GM19035 (cell line): ENCODE measurements around the gene ZNF544.
A peak's percentile ranks its signal among the peaks of the same experiment; 100 is the strongest.

Experiments
- ATAC-seq: cut with Tn5 transposase; IDR thresholded peaks from one replicate; pipeline ENCODE4 v1.9.1; 2021; ENCODE audit not compliant: unreplicated experiment

The ZNF544 gene

DNA sequence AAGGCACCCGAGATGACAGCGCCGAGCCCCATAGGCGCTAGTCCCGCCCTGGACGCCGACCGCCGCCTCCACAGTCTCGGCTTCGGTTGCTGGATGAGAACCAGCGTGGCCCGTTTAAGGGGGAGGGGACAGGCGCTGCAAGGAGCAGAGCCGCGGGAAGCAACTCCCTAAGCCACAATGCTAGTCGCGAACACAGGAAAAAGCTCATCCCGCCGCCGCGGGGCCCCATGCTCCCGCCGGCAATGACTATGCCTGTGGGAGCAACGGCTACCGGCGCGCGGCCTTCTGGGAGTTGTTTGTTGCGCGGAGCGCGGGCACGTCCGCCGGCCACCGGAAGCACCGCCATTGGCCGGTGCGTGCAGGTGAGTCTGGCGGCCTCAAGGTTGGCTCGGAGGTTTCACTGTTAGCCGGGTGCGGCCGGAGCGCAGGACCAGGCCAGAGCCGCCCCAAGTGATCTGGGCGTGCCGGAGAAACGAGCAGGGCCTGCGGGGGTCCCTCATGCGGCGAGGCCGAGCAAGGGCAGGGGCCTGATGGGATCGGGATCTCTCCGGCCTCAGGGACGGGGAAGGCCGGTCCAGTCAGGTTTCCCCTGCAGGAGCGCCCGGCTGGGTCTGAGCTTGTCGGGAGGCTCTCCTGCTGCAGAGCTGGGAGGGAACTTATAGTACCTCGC, at the start of gene ZNF544:
ZNF544 (plus strand) TSS at position 330 of the 670 bp plus-strand sequence. CDS start 15,110 bp downstream, outside the sequence.
- ATAC-seq: peak; percentile 90

DNA sequence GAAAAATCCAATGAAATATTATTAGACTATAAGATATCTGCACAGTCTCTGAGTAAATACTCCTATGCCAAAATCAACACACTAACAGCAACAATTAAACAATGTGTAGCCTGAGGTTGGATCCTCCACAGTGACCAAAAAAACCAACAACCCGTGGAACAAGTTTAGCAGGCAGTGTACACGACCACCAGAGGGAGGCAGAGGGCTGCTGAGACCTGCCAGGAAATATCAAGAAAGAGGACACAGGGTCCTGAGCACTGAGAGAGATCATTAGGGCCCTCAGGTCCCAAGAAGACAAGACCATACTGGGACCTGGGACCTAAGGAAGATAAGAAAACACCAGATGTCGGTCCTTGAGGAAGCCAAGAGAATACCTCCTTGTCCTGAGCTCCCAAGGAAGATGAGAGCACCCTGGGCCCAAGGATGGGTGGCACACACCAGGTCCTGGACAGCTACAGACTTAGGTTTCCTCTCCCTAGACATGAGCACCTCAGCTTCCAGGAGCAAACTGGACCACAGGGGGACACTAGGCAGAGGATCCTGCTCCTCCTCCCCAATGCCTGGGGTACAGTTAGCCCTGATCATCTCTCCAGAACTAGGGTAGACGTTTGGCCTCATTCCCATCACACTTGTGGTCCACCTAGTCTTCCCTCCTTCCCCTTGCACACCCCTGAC, 46.7 kb upstream of the ZNF544 start:
- no peak for ATAC-seq

DNA sequence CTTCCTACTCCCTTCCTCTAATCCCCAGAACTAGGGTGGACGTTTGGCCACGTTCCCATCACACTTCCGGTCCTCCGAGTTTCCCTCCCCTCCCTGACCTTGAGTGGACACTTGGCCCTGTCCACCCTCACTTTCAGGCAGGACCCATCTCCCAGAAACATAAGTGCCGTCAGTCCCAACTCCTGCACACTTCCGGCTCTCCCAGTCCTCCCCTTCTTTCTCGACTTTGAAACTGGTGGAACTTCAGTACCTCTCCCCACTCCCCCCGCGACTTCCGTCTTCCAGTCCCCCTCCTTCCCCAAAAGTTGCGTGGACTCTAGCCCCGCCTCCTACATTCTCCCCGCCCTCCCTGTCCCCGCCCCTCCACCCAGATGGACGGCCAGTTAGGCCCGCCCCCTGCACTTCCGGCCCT, 46.1 kb upstream of the ZNF544 start:
- ATAC-seq: no peak

DNA sequence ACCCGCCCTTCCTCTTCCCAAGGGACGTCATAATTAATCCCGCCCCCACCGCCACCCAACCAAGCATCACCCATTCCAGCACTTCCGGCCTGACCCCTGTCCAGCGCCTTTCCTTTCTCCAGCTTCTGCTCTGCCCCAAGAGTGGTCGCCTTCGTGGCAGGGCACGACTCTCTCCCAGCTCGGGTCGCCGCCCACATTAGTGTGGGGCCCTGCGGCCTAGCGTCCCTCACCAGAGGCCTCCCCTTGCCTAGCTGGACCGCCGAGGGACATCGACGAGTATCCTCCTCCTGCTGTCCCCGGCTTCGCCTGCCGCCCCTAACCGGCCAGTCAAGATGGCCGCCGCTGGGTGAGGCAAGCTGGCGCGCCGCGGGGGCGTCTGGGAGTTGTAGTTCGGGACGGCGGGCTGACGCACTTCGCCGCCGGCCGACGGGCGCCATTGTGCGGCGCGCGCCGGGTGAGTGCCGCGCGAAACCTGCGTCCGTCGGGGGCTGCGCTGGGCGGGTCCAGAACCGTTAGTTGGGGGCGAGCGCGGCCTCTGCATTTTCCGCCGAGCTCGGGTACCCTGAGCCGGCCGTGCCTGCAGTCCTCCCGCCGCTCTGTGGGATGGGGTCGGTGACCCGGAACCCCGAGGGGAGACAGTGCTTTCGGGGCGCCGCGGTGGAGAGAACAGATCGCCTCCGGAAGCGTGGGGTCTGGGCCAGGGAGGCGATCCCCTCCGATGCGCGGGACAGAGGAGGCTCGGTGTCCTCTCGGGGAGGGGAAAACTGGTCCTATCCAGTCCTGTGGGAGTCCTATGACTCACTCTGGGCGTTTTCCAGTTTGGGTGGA, 45.5 kb upstream of the ZNF544 start, which contains the start of gene ZNF274:
ZNF274 (plus strand) TSS at position 73 of the 828 bp plus-strand sequence. CDS start 905 bp downstream, outside the sequence.
- ATAC-seq: peak; percentile 87

DNA sequence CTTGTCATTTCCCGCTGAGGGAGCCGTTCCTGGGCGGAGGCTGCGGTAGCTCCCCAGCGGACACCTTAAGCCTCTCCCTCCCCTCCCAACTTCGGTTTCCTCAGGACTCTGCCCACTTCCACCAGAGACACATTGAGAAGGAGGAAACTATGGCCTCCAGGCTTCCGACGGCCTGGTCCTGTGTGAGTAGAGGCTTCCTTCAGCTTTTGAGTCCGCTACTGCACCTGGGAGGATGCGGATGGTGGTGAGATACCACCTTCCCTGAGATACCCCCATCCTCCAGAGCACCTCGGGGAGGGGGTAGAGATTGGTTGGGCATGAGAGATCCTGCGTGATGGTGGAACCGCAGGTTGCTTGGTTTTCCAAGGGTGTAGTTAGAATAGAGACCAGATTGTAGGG, 44.9 kb upstream of the ZNF544 start:
- ATAC-seq: no peak

DNA sequence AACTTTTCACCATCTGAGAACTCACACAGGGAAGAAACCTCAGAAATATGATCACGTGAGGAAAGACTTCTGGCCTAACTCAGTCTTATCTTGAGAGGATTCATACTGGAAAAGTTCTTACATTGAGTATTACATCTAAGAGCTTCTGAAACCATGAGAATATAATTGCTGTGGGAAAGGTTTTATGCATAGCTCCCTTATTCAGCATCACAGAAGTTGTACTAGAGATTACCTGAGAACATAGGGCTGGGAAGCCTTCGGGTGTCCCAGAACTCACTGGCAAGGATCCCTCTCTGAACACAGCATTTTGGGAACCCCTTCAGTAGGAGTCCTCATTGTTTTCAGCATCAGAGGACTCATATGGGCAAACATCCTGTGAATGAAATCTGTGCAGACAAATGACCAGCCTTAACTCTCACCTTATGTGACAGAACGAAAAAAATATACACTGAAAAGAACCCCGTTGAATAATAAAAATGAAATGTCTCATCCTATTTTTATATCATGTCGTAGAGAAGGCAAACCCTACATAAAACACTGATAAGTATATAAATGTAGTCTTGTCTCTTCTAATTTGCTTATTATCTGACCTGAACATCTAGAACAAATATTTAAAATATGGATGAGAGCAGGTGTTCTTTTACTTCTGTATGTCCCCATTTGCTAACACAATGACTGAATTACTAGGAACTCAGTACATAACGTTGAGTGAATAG, 31.7 kb upstream of the ZNF544 start:
- no peak for ATAC-seq

DNA sequence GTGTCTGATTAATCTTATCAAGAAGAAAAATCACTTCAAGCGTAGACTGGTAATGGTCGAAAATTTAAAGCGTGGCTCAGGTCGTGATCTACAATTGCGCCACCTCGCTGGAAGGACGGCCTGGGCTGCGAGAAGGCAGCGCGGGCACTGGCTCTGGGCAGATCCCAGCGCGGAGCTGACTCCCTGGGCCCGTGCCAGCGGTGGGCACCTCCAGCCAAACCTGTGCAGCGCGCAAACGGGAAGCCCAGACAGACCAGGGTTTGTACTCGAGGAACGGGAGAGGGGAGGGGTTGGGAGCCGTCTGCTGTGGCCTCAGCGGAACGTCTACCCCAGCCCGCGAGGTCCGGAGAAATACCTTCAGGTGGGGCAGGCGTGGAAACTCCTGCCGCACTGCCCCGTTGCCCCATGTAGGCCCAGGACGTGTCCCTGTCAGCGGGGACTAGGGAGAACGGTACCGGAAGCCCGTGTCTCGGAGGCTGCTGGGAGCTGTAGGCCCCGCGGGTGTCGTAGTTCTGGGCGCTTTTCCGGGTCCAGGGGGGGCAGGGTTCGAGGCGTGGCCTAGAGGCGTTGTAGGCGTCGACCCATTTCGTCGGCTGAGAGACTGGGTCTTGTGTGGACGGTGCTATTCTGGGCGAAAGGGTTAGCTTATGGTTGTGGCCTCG, 24.8 kb upstream of the ZNF544 start:
- no peak for ATAC-seq

DNA sequence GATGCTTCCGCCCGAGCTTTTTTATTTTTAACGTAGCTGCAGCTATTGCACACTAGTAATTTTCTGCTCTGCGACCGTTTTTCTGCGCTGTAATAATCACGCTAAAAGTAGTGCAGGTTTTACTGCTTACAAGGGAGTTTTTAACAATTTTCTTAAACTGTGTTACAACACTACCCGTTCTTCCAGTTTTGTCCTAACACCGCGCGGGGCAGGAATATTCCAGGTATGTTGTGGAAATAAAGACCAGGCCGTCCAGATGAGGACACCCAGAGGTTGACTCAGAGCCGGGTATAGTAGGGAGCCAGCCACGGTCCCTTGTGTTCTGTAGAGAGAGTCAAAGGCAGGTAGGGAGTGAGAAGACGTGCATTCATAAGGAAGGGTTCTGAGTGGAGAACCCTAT, 24.1 kb upstream of the ZNF544 start:
- no peak for ATAC-seq

DNA sequence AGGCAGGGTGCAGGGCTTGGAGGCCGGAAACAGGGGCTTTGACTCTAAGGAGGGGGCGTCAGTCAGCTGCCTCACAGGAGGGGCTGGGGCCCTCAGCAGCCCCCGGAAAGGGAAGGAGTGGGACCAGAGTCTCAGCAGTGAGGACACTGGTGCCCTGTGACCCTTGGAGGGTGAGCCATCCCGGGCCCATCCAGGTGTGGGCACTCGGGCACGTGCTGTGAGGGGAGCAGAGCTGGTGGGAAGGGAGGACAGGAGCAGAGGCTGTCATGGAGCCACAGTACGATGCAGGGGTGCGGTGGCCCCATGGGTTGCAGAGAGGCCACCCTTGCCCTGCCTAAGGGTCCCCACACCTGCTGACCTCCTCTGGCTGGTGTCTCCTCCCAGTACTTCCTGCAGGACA, 19.1 kb upstream of the ZNF544 start:
- no peak for ATAC-seq

DNA sequence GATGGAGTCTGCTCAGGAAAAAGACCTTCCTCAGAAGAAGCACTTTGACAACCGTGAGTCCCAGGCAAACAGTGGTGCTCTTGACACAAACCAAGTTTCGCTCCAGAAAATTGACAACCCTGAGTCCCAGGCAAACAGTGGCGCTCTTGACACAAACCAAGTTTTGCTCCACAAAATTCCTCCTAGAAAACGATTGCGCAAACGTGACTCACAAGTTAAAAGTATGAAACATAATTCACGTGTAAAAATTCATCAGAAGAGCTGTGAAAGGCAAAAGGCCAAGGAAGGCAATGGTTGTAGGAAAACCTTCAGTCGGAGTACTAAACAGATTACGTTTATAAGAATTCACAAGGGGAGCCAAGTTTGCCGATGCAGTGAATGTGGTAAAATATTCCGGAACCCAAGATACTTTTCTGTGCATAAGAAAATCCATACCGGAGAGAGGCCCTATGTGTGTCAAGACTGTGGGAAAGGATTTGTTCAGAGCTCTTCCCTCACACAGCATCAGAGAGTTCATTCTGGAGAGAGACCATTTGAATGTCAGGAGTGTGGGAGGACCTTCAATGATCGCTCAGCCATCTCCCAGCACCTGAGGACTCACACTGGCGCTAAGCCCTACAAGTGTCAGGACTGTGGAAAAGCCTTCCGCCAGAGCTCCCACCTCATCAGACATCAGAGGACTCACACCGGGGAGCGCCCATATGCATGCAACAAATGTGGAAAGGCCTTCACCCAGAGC, 16.2 kb upstream of the ZNF544 start:
- no peak for ATAC-seq

DNA sequence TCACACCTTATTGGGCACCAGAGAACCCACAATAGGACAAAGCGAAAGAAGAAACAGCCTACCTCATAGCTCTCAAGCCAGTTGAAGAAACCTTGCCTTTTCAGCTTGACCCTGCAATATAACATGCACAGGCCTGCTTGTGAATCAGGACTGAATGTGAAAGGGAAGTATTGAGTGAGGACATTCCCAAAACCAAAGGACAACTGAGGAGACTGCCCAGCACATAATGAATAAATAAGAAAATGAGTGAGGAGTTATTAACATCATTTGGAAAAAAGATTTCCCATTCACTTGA, 15.7 kb upstream of the ZNF544 start:
- no peak for ATAC-seq

DNA sequence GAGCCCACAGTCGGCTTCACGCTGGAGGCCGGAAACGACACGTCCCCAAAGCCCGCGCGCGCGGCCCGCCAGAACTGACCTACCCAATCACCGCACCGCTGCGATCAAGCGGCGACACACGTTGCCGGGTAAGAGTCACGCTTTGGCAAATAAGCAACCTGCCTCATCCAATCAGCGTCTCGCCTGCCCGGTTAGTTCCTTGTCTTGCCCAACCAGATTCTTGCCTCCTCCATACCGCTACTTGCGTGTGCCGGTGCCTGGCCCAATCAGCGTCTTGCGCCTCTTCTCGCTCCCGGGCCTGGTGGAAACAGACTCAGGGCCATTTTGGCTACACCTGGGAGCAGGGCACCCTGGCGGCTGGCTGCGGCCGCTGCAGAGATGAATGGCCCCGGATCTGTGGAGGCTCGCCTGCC, 11.6 kb upstream of the ZNF544 start:
- ATAC-seq: no peak

DNA sequence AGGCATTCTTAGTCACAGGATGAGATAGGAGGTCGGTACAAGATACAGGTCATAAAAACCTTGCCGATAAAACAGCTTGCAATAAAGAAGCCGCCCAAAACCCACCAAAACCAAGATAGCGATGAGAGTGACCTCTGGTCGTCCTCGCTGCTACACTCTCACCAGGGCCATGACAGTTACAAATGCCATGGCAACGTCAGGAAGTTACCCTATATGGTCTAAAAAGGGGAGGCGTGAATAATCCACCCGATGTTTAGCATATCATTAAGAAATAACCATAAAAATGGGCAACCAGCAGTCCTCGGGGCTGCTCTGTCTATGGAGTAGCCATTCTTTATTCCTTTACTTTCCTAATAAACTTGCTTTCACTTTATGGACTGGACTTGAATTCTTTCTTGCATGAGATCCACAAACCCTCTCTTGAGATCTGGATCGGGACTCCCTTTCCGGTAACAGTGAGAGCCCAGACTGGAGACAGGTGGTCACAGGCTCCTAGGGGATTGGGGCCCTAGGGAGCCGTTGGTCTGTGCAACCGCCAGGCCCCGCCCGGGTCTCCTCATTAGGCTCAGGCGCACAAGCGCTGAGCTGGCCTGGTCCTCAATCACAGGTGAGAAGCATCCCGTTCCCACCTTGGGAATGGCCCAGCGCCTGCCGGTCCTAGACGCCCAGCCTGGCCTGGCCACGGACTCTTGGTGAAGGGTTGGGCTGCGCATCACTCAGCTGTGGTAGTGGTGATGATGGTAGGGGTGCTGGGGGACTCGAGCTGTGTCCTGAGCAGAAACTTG, 10.9 kb upstream of the ZNF544 start:
- ATAC-seq: no peak

DNA sequence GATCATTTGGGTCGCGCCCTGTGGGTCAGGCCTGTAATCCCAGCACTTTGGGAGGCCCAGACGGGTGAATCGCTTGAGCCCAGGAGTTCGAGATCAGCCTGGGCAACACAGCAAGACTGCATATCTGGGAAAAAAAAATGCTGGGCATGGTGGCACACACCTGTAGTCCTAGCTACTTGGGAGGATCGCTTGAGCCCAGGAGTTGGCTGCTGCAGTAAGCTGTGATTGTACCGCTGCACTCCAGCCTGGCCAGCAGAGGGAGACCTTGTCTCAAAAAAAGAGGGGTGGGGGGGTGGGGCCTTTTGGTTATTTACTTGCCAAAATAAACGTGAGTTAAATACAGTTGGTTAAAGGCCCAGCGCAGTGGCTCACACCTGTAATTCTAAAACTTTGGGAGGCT, 9.8 kb upstream of the ZNF544 start:
- ATAC-seq: no peak

DNA sequence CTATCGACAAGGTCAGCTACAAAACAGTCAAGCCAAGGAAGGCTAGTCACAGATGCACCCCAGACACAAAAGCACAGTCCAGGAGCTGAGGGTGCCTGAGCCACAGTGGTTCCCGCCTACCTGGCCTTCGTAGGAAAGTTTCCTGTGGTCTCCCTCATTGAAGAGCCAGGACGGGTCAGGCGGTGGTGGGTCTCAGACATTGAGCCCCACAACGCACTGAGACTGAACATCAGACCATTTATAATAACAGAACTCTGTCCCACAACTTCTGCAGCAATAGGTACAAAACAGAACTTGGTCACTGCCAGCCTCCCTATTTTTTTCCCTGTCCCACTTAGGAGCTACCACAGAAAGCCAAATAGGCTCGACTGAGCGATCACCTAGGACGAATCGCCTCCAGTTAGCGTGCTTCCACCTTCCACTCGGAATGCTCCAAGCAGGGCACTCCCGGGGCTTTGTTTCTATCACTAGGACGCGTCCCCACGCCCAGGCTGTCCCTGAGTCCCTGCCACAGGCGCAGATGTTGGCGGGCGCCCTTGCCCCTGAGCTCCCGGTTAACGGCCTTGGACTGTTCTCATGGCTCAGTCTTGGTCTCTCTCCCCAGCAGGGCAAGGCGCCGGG, 640 bp upstream of the ZNF544 start:
- peak; percentile 6 for ATAC-seq

DNA sequence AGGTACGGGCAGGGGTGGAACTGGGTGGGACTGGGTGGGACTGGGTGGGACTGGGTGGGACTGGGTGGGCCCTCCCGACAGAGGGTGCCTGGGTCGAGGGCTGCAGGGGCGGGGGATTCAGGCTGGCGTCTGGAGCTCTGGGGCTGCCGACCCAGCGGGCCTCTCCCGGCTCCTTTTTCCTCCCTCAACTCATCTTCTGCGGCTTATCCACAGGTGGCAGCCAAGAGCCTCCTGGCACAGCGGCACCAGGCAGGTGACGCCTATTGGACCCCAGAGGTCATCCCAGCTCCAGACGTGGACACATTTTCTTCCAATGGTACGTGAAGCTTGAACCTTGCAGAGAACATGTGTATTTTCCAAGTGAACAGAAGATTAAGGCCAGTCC, 533 bp downstream of the ZNF544 start:
- ATAC-seq: peak; percentile 7

DNA sequence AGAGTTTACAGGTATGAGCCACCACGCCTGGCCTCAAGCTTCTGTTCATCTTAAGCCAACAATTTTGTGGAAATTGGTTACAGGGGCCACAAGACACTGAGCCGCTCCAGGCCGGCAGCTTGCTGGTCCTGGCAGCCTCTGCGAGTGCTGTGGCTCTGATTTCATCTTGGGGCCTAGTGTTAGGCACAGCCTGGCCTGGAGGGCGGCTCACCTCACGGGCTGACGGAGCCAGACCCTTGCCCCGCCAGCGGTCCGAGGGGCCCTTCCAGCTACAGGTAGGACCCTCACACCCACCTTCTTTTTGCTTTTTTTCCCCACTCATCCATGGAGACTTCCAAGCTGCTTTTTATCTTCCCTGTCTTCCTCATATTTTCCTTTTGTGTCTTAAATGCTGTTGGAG, 8.6 kb downstream of the ZNF544 start:
- no peak for ATAC-seq

DNA sequence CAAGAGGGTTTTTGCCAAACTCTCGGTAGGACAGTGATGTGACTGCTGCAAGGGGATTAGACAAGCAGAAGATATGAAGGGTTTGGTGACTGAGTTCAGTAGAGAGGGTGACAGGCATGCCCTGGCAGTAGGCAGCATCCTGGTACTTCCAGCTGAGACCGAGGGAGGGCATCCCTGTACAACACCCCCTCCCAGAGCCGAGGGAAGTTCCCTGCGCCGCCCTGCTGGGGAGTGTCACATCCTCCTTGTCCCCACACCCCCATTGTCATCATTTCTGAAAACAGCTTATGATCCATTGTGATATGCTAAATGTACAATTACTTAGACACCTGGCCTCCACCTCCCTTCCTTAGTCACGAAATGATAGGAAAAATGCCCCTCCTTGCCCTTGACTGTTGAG, 14.6 kb downstream of the ZNF544 start:
- no peak for ATAC-seq

DNA sequence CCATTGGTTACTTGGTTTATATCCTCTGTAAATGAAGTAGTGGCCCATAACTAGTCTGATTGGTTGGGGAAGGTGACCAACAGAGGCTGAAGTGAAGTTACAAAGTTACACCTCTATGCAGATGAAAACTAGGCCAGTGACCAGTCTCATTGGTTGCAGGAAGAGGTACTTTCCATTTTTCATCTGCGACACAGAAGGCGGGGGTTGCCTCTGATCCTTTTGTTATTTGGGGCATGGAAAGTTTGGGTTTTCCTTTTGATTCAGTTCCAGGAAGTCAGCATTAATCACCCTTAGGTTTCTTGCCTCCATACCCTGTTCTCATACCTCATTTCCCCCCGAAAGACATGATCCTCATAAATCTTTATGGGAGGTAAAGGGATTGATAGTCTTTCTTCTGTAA, 20.2 kb downstream of the ZNF544 start:
- no peak for ATAC-seq
